HG03354 (cell line): ENCODE data around the gene CCDC192.
"Not testable (repeated sequence)": the region's sequence is repeated elsewhere in the genome, so short reads cannot be mapped to it uniquely, and the experiment has no call there.

ENCODE experiments used
- ATAC-seq: cut with Tn5 transposase; IDR thresholded peaks from one replicate; pipeline ENCODE4 v1.9.1; 2021; ENCODE audit warnings: mild to moderate bottlenecking; ENCODE audit not compliant: unreplicated experiment, poor library complexity, severe bottlenecking

The CCDC192 gene

GRCh38 chr5:127757576-127757975 lies 54.4 kb downstream of the CCDC192 start:
- peak; percentile 95 for ATAC-seq

GRCh38 chr5:127758766-127759283 lies 55.6 kb downstream of the CCDC192 start:
- ATAC-seq = no peak

- ATAC-seq = no peak
Observed at GRCh38 chr5:127761869-127762268, 58.7 kb downstream of the CCDC192 start.

GRCh38 chr5:127762412-127762811 lies 59.2 kb downstream of the CCDC192 start:
- ATAC-seq = no peak

GRCh38 chr5:127766676-127767335 lies 63.6 kb downstream of the CCDC192 start:
- no peak for ATAC-seq

- no peak for ATAC-seq
Observed at GRCh38 chr5:127769386-127769785, 66.2 kb downstream of the CCDC192 start.

GRCh38 chr5:127770272-127770671 lies 67.1 kb downstream of the CCDC192 start:
- no peak for ATAC-seq

- no peak for ATAC-seq
Observed at GRCh38 chr5:127772531-127772930, 69.3 kb downstream of the CCDC192 start.

GRCh38 chr5:127774221-127774620 lies 71.0 kb downstream of the CCDC192 start:
- no peak for ATAC-seq

GRCh38 chr5:127776477-127776876 lies 73.3 kb downstream of the CCDC192 start:
- no peak for ATAC-seq

- ATAC-seq = no peak
Observed at GRCh38 chr5:127777957-127778356, 74.8 kb downstream of the CCDC192 start.

- not testable (repeated sequence) for ATAC-seq
Observed at GRCh38 chr5:127782450-127782849, 79.3 kb downstream of the CCDC192 start.

- peak; percentile 88 for ATAC-seq
Observed at GRCh38 chr5:127785098-127785927, 82.1 kb downstream of the CCDC192 start.

GRCh38 chr5:127791439-127791838 lies 88.2 kb downstream of the CCDC192 start:
- ATAC-seq = no peak

GRCh38 chr5:127791908-127792307 lies 88.7 kb downstream of the CCDC192 start:
- ATAC-seq = not testable (repeated sequence)

- ATAC-seq = no peak
Observed at GRCh38 chr5:127793052-127793451, 89.9 kb downstream of the CCDC192 start.

- ATAC-seq = no peak
Observed at GRCh38 chr5:127793879-127794278, 90.7 kb downstream of the CCDC192 start.

- no peak for ATAC-seq
Observed at GRCh38 chr5:127796211-127796610, 93.0 kb downstream of the CCDC192 start.

GRCh38 chr5:127799293-127799905 lies 96.2 kb downstream of the CCDC192 start:
- ATAC-seq = no peak

- no peak for ATAC-seq
Observed at GRCh38 chr5:127801751-127802476, 98.7 kb downstream of the CCDC192 start.
